CD14-positive monocyte (primary cell): ENCODE measurements around the gene KRT7. TPM values are rescaled to one million over a fixed set of nuclear protein-coding genes. Genes with fewer than 3 reads are reported as not detected.

ENCODE experiments used
- DNase-seq, 3 donors: peaks; one replicate each; pipeline ENCODE4 v3.0.0-alpha.2; 2011 to 2022
- H2AFZ ChIP-seq: 2 replicates; pipeline ENCODE4 v1.6.0; 2012; ENCODE audit warnings: mild to moderate bottlenecking, low read depth, low read length, inconsistent platforms; ENCODE audit not compliant: insufficient read depth, poor library complexity, severe bottlenecking
- H3K27ac ChIP-seq, 2 donors: 1 replicate in 1 of 2; 2 replicates in 1 of 2; pipeline ENCODE4 v1.5.1; 2012 to 2013; ENCODE audit warnings: low read length in 2 of 2, control low read depth in 1 of 2, inconsistent platforms in 1 of 2, low read depth in 1 of 2, mild to moderate bottlenecking in 1 of 2
- H3K27me3 ChIP-seq, 2 donors: one replicate each; pipeline versions ENCODE4 v1.6.0 to v1.6.1; 2011 to 2013; ENCODE audit warnings: low read length in 2 of 2; ENCODE audit not compliant: control insufficient read depth in 2 of 2, insufficient read depth in 2 of 2
- H3K36me3 ChIP-seq, 2 donors: replicated peaks in 1 of 2; 1 replicate in 1 of 2; 2 replicates in 1 of 2; pipeline versions ENCODE4 v1.5.1 to v1.6.1; 2012 to 2013; ENCODE audit warnings: low read length in 2 of 2, control low read depth in 1 of 2, inconsistent platforms in 1 of 2, mild to moderate bottlenecking in 1 of 2; ENCODE audit not compliant: insufficient read depth in 2 of 2, control insufficient read depth in 1 of 2
- H3K4me1 ChIP-seq, 2 donors: 1 replicate in 1 of 2; 2 replicates in 1 of 2; pipeline versions ENCODE4 v1.5.1 to v1.6.1; 2012 to 2013; ENCODE audit warnings: low read length in 2 of 2, control low read depth in 1 of 2, inconsistent platforms in 1 of 2, mild to moderate bottlenecking in 1 of 2, moderate library complexity in 1 of 2; ENCODE audit not compliant: insufficient read depth in 2 of 2, control insufficient read depth in 1 of 2
- H3K4me2 ChIP-seq: replicated peaks from 2 replicates; pipeline ENCODE3; 2012; ENCODE audit warnings: low read length, moderate library complexity, mild to moderate bottlenecking; ENCODE audit not compliant: poor library complexity, severe bottlenecking; ENCODE audit errors: extremely low read depth
- H3K4me3 ChIP-seq, 3 experiments: fragments of 200-600 bp in 1 of 3; sonication (generic) in 1 of 3; replicated peaks in 1 of 3; 1 replicate in 2 of 3; 2 replicates in 1 of 3; pipeline ENCODE4 v1.5.1; 2011 to 2013; ENCODE audit warnings: low read length in 3 of 3, mild to moderate bottlenecking in 3 of 3, control low read depth in 2 of 3, low read depth in 2 of 3, inconsistent platforms in 1 of 3, moderate library complexity in 1 of 3
- H3K79me2 ChIP-seq: 2 replicates; pipeline ENCODE4 v1.6.0; 2012; ENCODE audit warnings: mild to moderate bottlenecking, control low read depth, inconsistent platforms, low read length, moderate library complexity; ENCODE audit not compliant: insufficient read depth
- H3K9ac ChIP-seq: 2 replicates; pipeline ENCODE4 v1.6.0; 2017; ENCODE audit warnings: low read length, mild to moderate bottlenecking; ENCODE audit not compliant: insufficient read depth, poor library complexity, severe bottlenecking
- H3K9me3 ChIP-seq, 2 donors: replicated peaks in 1 of 2; 1 replicate in 1 of 2; 2 replicates in 1 of 2; pipeline versions ENCODE4 v1.5.1 to v1.6.1; 2012 to 2013; ENCODE audit warnings: low read length in 2 of 2, control low read depth in 1 of 2; ENCODE audit not compliant: control insufficient read depth in 1 of 2, insufficient read depth in 1 of 2
- H4K20me1 ChIP-seq: 2 replicates; pipeline ENCODE4 v1.6.0; 2012; ENCODE audit warnings: mild to moderate bottlenecking, low read length, control low read depth, moderate library complexity; ENCODE audit not compliant: insufficient read depth
- H3K27ac Mint-ChIP-seq, 7 donors: one replicate each; pipeline ENCODE4 v1.8.0; 2020; ENCODE audit warnings: mild to moderate bottlenecking in 7 of 7, mixed read lengths in 7 of 7, moderate library complexity in 6 of 7, inconsistent platforms in 2 of 7
- H3K27me3 Mint-ChIP-seq, 3 donors: one replicate each; pipeline ENCODE4 v1.8.0; 2021 to 2022; ENCODE audit warnings: low read depth in 3 of 3, mild to moderate bottlenecking in 3 of 3, mixed read lengths in 3 of 3, moderate library complexity in 3 of 3, inconsistent platforms in 1 of 3
- H3K36me3 Mint-ChIP-seq, 2 donors: one replicate each; pipeline ENCODE4 v1.8.0; 2020; ENCODE audit warnings: mixed read lengths in 2 of 2, inconsistent platforms in 1 of 2, mild to moderate bottlenecking in 1 of 2
- H3K4me1 Mint-ChIP-seq: one replicate; pipeline ENCODE4 v1.8.0; 2020; ENCODE audit warnings: mild to moderate bottlenecking, mixed read lengths
- H3K4me3 Mint-ChIP-seq, 2 donors: one replicate each; pipeline ENCODE4 v1.8.0; 2020; ENCODE audit warnings: mild to moderate bottlenecking in 2 of 2, mixed read lengths in 2 of 2, moderate library complexity in 1 of 2
- H3K9me3 Mint-ChIP-seq, 7 donors: one replicate each; pipeline ENCODE4 v1.8.0; 2020 to 2022; ENCODE audit warnings: mixed read lengths in 7 of 7, mild to moderate bottlenecking in 6 of 7, moderate library complexity in 6 of 7, inconsistent platforms in 2 of 7
- CTCF ChIP-seq: fragments of 200-600 bp; IDR thresholded peaks from one replicate; pipeline ENCODE4 v1.8.0; 2022; ENCODE audit warnings: antibody characterized with exemption, mild to moderate bottlenecking
- WGBS: methylation state at CpG from one replicate; pipeline ENCODE4 v1.1.5; 2013; ENCODE audit warnings: missing lambda C conversion rate; ENCODE audit not compliant: insufficient coverage; 5-methylcytosine and 5-hydroxymethylcytosine counted together
- intact Hi-C, 2 donors: fragments of 100-400 bp; cut with micrococcal nuclease; formaldehyde crosslinking; loops; one replicate each; pipeline versions ENCODE4 v1.15.0 to v1.15.1; 2023
- polyA plus RNA-seq, 3 donors: library from polyadenylated mRNA; depleted of rRNA in 1 of 3; unstranded in 2 of 3; stranded (reverse) in 1 of 3; fragments of 300-500 nt in 2 of 3; fragments of >200 nt in 1 of 3; fragmentation: Illumina TruSeq in 2 of 3; gene quantifications; 1 replicate in 2 of 3; 2 replicates in 1 of 3; pipeline ENCODE4 v1.2.3, GENCODE V29; 2012 to 2021

Gene KRT7
- polyA plus RNA-seq, 3 donors, result 1.3 to 2.7 TPM; not detected in 1

GRCh38 chr12:52235001-52235764 lies 2.1 kb downstream of the KRT7 start:
- Mint-ChIP-seq H3K27ac (no peak overlapping the region), H3K4me3 (peak overlapping the region in 1 of 2 donors; percentile 70), H3K9me3 (peaks cover 0 to 16% (median 6%) of the 10 kb centered on the region in 7 donors), H3K36me3 (peaks cover 10 to 13% of the 10 kb centered on the region in 2 donors), H3K4me1 (peaks cover 52% of the 10 kb centered on the region), H3K27me3 (peaks cover 43 to 56% (median 55%) of the 10 kb centered on the region in 3 donors)
- Histone ChIP-seq H3K79me2 (no peaks in the 10 kb centered on the region), H3K27me3 (peaks cover 11 to 47% of the 10 kb centered on the region in 2 donors), H3K9me3 (no peaks in the 10 kb centered on the region), H3K9ac (no peak overlapping the region), H3K27ac (no peak overlapping the region), H2AFZ (no peak overlapping the region), H3K4me2 (no peak overlapping the region), H3K4me1 (peaks cover 14 to 42% of the 10 kb centered on the region in 2 donors), H4K20me1 (no peaks in the 10 kb centered on the region), H3K36me3 (no peaks in the 10 kb centered on the region), H3K4me3 (no peak overlapping the region)
- no peak for DNase-seq
- intact Hi-C loops, result no loop called here
- TF ChIP-seq CTCF, result no peak
- WGBS, result 91% methylated on average over 14 of the region's 15 CpGs

GRCh38 chr12:52235822-52236361 lies 2.8 kb downstream of the KRT7 start:
- H3K79me2 ChIP-seq, result no peaks in the 10 kb centered on the region
- no peaks in the 10 kb centered on the region for H4K20me1 ChIP-seq
- H3K9me3 ChIP-seq, result no peaks in the 10 kb centered on the region
- no peak for TF ChIP-seq CTCF
- intact Hi-C loops, result no loop called here
- DNase-seq, result no peak
- H3K27me3 ChIP-seq, result peaks cover 11 to 42% of the 10 kb centered on the region in 2 donors
- H3K9me3 Mint-ChIP-seq, result peaks cover 0 to 14% (median 6%) of the 10 kb centered on the region in 7 donors
- no peak overlapping the region for H2AFZ ChIP-seq
- H3K27me3 Mint-ChIP-seq, result peaks cover 39 to 50% (median 49%) of the 10 kb centered on the region in 3 donors
- H3K4me2 ChIP-seq, result no peak overlapping the region
- H3K36me3 Mint-ChIP-seq, result peaks cover 10 to 13% of the 10 kb centered on the region in 2 donors
- peaks cover 46% of the 10 kb centered on the region for H3K4me1 Mint-ChIP-seq
- H3K36me3 ChIP-seq, result no peaks in the 10 kb centered on the region
- no peak overlapping the region for H3K27ac ChIP-seq
- H3K4me1 ChIP-seq, result peaks cover 14 to 42% of the 10 kb centered on the region in 2 donors
- no peak overlapping the region for H3K4me3 ChIP-seq
- no peak overlapping the region for H3K9ac ChIP-seq
- WGBS, result 100% methylated on average over 2 of the region's 4 CpGs
- peak overlapping the region in 1 of 7 donors; percentile 53 for H3K27ac Mint-ChIP-seq
- no peak overlapping the region for H3K4me3 Mint-ChIP-seq
